ENCODE measurements around the gene SCYGR3. TPM values are rescaled to one million over a fixed set of nuclear protein-coding genes. Genes with fewer than 3 reads are reported as not detected.

The SCYGR3 gene, protein sequence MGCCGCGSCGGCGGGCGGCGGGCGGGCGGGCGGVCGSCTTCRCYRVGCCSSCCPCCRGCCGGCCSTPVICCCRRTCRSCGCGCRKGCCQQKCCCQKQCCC
- not detected for polyA plus RNA-seq
- long read RNA-seq, donor 1 = 0 reads
- long read RNA-seq, donor 2 = 0 reads
- long read RNA-seq, donor 3 = 0 reads
- long read RNA-seq, donor 4 = 0 reads
- long read RNA-seq, donor 5 = 0 reads
- long read RNA-seq, donor 6 = 0 reads
- long read RNA-seq, donor 7 = 0 reads
- long read RNA-seq, donor 8 = 0 reads
- long read RNA-seq, donor 9 = 0 reads
- long read RNA-seq, donor 10 = 0 reads

DNA sequence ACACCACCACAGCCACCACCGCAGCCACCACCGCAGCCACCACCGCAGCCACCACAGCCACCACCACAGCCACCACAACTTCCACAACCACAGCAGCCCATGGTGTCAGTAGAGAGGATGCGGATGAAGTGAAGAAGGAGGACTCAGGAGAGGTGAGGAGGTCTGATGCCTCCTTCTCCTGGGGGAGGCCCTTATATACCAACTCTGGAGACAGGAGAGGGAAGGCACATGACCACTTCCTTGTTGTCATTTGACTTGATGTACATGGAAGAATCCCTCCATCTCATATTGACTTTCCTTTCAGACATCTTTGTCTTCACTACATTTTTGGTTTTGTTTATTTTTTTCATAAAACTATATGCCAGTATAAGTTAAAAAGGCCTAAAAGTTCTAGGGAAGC, at the start of gene SCYGR3:
TSS of gene SCYGR3 (minus strand) at position 101 of the 400 bp plus-strand sequence. CDS start at position 101, 0 bp downstream.
- H3K9me3 ChIP-seq (ENCODE audit: control insufficient read depth in 2 of 2, insufficient read depth in 1 of 2, low read depth in 1 of 2, low read length in 1 of 2) = no peaks in the 10 kb centered on the region
- no peak for DNase-seq
- 95 to 100% (median 97%) methylated on average over 1 to 4 of the region's 4 CpGs for WGBS, 3 donors
- no peak within 1 kb of the TSS for H3K4me3 ChIP-seq (ENCODE audit: low read depth in 1 of 3, low read length in 3 of 3)
- H3K27me3 ChIP-seq (ENCODE audit: control insufficient read depth in 3 of 3, insufficient read depth in 3 of 3, low read length in 3 of 3) = peaks cover 0 to 3% (median 0%) of the 10 kb centered on the region in 3 donors
- no peak within 1 kb of the TSS for H3K27ac ChIP-seq (ENCODE audit: low read depth in 1 of 3, low read length in 2 of 3)
- no peak for FAIRE-seq
- no peaks in the 10 kb centered on the region for H3K4me1 ChIP-seq (ENCODE audit: control insufficient read depth in 3 of 3, insufficient read depth in 2 of 3, low read depth in 1 of 3, low read length in 2 of 3)
- H3K36me3 ChIP-seq (ENCODE audit: control insufficient read depth in 3 of 3, insufficient read depth in 2 of 3, low read depth in 1 of 3, low read length in 3 of 3) = no peaks in the 10 kb centered on the region

DNA sequence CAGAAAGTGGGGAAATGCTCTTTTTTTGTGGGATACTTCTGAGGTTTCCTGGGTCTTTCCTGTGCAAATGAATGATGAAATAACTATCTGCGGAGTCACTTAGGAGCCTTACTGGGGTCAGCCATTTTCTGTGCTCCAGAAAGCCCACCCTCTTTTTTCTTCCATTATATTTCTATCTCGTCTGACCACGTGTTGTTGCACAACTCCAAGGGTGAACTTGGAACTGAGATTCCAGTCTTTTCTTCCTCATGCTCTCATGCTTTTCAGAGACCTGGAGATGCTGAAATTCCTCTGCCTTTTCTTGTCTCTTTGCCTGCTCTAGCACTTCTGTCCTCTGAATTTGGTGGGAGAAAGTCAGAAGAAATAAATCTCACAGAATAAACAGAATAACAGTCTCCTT, 47.2 kb upstream of the SCYGR3 start:
- H3K4me1 ChIP-seq (ENCODE audit: control insufficient read depth in 3 of 3, insufficient read depth in 2 of 3, low read depth in 1 of 3, low read length in 2 of 3) = peaks cover 0 to 26% (median 0%) of the 10 kb centered on the region in 3 donors
- H3K9me3 ChIP-seq (ENCODE audit: control insufficient read depth in 2 of 2, insufficient read depth in 1 of 2, low read depth in 1 of 2, low read length in 1 of 2) = no peaks in the 10 kb centered on the region
- H3K27ac ChIP-seq (ENCODE audit: low read depth in 1 of 3, low read length in 2 of 3) = peak overlapping the region in 1 of 3 donors; percentile 66
- no peaks in the 10 kb centered on the region for H3K27me3 ChIP-seq (ENCODE audit: control insufficient read depth in 3 of 3, insufficient read depth in 3 of 3, low read length in 3 of 3)
- H3K4me3 ChIP-seq (ENCODE audit: low read depth in 1 of 3, low read length in 3 of 3) = no peak overlapping the region
- 38 to 50% (median 48%) methylated on average over 3 of the region's 3 CpGs for WGBS, 3 donors
- FAIRE-seq = no peak
- H3K36me3 ChIP-seq (ENCODE audit: control insufficient read depth in 3 of 3, insufficient read depth in 2 of 3, low read depth in 1 of 3, low read length in 3 of 3) = no peaks in the 10 kb centered on the region
- DNase-seq = peak in 1 of 2 donors; percentile 67

DNA sequence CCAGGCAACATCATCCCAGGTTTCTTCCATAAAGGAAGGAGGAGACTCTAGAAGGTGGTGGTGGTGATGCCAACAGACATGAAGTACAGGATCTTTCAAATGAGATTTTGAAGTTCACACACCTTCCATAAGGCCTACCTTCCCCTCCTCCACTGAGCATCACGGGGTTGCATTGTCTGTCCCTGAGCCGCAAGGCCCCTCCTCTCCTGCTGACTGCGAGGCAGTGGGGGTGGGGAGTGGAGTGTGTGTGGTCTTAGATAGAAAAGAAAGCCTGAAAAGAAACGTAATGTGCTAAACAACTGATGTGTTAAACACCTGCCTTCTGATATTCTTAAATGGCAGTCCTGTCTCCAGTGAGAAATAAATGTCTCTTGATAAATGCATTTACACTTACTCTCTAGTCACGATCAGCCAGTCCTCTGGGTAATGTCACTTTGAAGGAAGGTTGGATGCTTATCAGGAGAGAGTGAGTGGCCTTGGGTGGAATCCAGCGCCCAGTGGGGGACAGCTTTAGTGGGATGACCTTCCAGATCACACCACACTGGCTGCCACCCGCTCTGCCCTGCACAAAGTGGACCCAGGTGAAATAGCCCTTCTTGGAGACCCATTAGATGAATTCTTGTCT, 46.5 kb upstream of the SCYGR3 start:
- no peaks in the 10 kb centered on the region for H3K9me3 ChIP-seq (ENCODE audit: control insufficient read depth in 2 of 2, insufficient read depth in 1 of 2, low read depth in 1 of 2, low read length in 1 of 2)
- DNase-seq = peak in 1 of 2 donors; percentile 20
- 65 to 75% (median 68%) methylated on average over 7 of the region's 7 CpGs for WGBS, 3 donors
- no peak overlapping the region for H3K4me3 ChIP-seq (ENCODE audit: low read depth in 1 of 3, low read length in 3 of 3)
- H3K36me3 ChIP-seq (ENCODE audit: control insufficient read depth in 3 of 3, insufficient read depth in 2 of 3, low read depth in 1 of 3, low read length in 3 of 3) = no peaks in the 10 kb centered on the region
- peaks cover 0 to 26% (median 0%) of the 10 kb centered on the region in 3 donors for H3K4me1 ChIP-seq (ENCODE audit: control insufficient read depth in 3 of 3, insufficient read depth in 2 of 3, low read depth in 1 of 3, low read length in 2 of 3)
- no peak for FAIRE-seq
- H3K27me3 ChIP-seq (ENCODE audit: control insufficient read depth in 3 of 3, insufficient read depth in 3 of 3, low read length in 3 of 3) = no peaks in the 10 kb centered on the region
- peak overlapping the region in 1 of 3 donors; percentile 66 for H3K27ac ChIP-seq (ENCODE audit: low read depth in 1 of 3, low read length in 2 of 3)

DNA sequence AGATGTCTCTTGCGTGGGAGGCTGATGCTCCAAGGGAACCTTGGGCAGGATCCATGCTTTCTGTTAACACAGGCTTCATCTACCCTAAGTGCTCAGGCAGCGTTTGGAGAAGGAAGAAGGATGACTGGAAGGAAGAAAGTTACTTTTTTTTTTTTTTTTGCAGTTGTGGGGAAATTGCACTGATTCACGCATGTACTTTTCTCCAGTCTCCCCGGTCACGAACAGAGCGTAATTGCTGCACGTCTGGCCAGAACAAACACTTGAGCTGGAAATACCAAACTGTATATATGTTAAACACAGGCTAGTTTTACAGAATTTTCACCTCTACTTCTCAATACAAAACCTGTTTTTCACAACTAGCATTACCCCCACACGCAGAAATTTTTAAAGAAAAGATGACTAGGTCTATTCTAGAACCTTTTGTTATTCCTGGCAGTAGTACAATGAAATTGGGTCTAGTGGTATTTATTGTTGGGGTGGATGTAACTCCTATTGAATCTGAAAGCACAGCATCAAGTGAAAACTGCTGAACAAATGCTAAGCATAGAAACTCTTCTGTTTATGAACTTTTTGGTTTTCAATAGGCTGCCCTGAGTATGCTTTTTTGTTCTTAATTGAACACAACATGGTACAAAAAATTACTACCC, 42.7 kb upstream of the SCYGR3 start:
- peaks cover 0 to 18% (median 0%) of the 10 kb centered on the region in 3 donors for H3K4me1 ChIP-seq (ENCODE audit: control insufficient read depth in 3 of 3, insufficient read depth in 2 of 3, low read depth in 1 of 3, low read length in 2 of 3)
- DNase-seq (no peak), FAIRE-seq (no peak)
- 75 to 88% (median 87%) methylated on average over 8 of the region's 8 CpGs for WGBS, 3 donors
- H3K36me3 ChIP-seq (ENCODE audit: control insufficient read depth in 3 of 3, insufficient read depth in 2 of 3, low read depth in 1 of 3, low read length in 3 of 3) = no peaks in the 10 kb centered on the region
- no peak overlapping the region for H3K27ac ChIP-seq (ENCODE audit: low read depth in 1 of 3, low read length in 2 of 3)
- no peaks in the 10 kb centered on the region for H3K27me3 ChIP-seq (ENCODE audit: control insufficient read depth in 3 of 3, insufficient read depth in 3 of 3, low read length in 3 of 3)
- H3K9me3 ChIP-seq (ENCODE audit: control insufficient read depth in 2 of 2, insufficient read depth in 1 of 2, low read depth in 1 of 2, low read length in 1 of 2) = no peaks in the 10 kb centered on the region
- H3K4me3 ChIP-seq (ENCODE audit: low read depth in 1 of 3, low read length in 3 of 3) = no peak overlapping the region

DNA sequence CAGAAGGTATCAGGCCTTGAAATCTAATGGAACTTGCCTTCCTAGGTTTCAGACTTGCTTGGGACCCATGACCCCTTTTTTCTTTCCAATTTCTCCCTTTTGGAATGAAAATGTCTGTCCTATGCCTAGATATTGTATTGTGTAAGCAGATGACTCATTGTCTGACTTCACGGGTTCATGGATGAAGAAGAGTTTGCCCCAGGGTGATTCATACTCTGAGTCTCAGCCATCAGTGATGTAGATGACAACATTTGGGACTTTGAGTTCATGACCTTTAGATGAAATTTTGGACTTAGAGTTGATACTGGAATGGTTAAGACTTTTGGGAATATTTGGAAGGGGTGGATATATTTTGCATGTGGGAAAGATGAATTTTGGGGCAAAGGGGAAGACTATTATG, 40.8 kb upstream of the SCYGR3 start:
- DNase-seq (peak; percentile 46 to 58), FAIRE-seq (no peak)
- 11 to 21% (median 18%) methylated on average over 1 of the region's 1 CpG for WGBS, 3 donors

DNA sequence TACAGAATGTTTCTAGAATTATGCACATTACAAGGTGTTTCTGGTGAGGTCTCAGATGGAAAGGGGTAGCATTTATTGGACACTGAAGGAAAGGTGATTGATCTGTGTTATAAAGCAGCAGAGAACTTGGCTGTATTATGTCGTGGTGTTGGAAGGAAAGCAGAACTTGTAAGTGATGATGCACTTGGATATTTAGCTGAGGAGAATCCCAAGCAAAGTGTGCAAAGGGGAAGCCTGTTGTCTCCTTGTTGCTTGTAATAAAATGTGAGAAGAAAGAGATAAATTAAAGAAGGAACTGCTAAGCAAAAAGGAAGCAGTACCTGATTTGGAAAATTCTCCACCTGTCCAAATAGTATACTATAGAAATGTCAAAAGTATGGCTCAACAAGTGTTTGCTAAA, 39.8 kb upstream of the SCYGR3 start:
- FAIRE-seq (no peak), DNase-seq (no peak)
- Histone ChIP-seq H3K27me3 (ENCODE audit: control insufficient read depth in 3 of 3, insufficient read depth in 3 of 3, low read length in 3 of 3) (no peaks in the 10 kb centered on the region), H3K27ac (ENCODE audit: low read depth in 1 of 3, low read length in 2 of 3) (no peak overlapping the region), H3K36me3 (ENCODE audit: control insufficient read depth in 3 of 3, insufficient read depth in 2 of 3, low read depth in 1 of 3, low read length in 3 of 3) (no peaks in the 10 kb centered on the region), H3K4me3 (ENCODE audit: low read depth in 1 of 3, low read length in 3 of 3) (no peak overlapping the region), H3K9me3 (ENCODE audit: control insufficient read depth in 2 of 2, insufficient read depth in 1 of 2, low read depth in 1 of 2, low read length in 1 of 2) (no peaks in the 10 kb centered on the region), H3K4me1 (ENCODE audit: control insufficient read depth in 3 of 3, insufficient read depth in 2 of 3, low read depth in 1 of 3, low read length in 2 of 3) (peaks cover 0 to 2% (median 0%) of the 10 kb centered on the region in 3 donors)
- 70 to 90% (median 73%) methylated on average over 1 of the region's 1 CpG for WGBS, 3 donors

More for the DNA sequence above, 40.8 kb upstream of the SCYGR3 start:
- Histone ChIP-seq H3K27ac (ENCODE audit: low read depth in 1 of 3, low read length in 2 of 3) (no peak overlapping the region), H3K9me3 (ENCODE audit: control insufficient read depth in 2 of 2, insufficient read depth in 1 of 2, low read depth in 1 of 2, low read length in 1 of 2) (no peaks in the 10 kb centered on the region), H3K4me1 (ENCODE audit: control insufficient read depth in 3 of 3, insufficient read depth in 2 of 3, low read depth in 1 of 3, low read length in 2 of 3) (peaks cover 0 to 2% (median 0%) of the 10 kb centered on the region in 3 donors), H3K36me3 (ENCODE audit: control insufficient read depth in 3 of 3, insufficient read depth in 2 of 3, low read depth in 1 of 3, low read length in 3 of 3) (no peaks in the 10 kb centered on the region), H3K4me3 (ENCODE audit: low read depth in 1 of 3, low read length in 3 of 3) (no peak overlapping the region), H3K27me3 (ENCODE audit: control insufficient read depth in 3 of 3, insufficient read depth in 3 of 3, low read length in 3 of 3) (no peaks in the 10 kb centered on the region)

DNA sequence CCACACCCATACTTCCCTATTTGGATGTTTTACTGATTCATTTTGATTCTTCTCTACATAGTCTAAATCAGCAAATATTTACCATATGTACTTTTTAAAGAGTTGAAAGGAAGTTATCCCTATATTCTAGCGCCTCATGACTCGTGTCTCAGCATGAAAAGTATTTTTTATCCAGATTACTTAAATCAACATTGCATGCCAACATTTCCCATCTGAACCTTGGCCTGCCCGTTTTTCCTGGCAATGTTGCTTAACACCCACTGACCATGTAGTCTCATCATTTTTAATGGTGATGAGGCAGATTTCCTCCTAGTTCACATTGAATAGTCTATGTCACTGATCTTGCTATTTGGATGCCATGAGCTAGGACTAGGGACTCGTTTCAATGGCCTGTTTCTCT, 38.8 kb upstream of the SCYGR3 start:
- no peaks in the 10 kb centered on the region for H3K9me3 ChIP-seq (ENCODE audit: control insufficient read depth in 2 of 2, insufficient read depth in 1 of 2, low read depth in 1 of 2, low read length in 1 of 2)
- WGBS, 3 donors = 19 to 38% (median 32%) methylated on average over 4 of the region's 4 CpGs
- DNase-seq (peak in 1 of 2 donors; percentile 25), FAIRE-seq (no peak)
- H3K36me3 ChIP-seq (ENCODE audit: control insufficient read depth in 3 of 3, insufficient read depth in 2 of 3, low read depth in 1 of 3, low read length in 3 of 3) = no peaks in the 10 kb centered on the region
- no peak overlapping the region for H3K27ac ChIP-seq (ENCODE audit: low read depth in 1 of 3, low read length in 2 of 3)
- no peak overlapping the region for H3K4me3 ChIP-seq (ENCODE audit: low read depth in 1 of 3, low read length in 3 of 3)
- H3K4me1 ChIP-seq (ENCODE audit: control insufficient read depth in 3 of 3, insufficient read depth in 2 of 3, low read depth in 1 of 3, low read length in 2 of 3) = peaks cover 0 to 2% (median 0%) of the 10 kb centered on the region in 3 donors
- H3K27me3 ChIP-seq (ENCODE audit: control insufficient read depth in 3 of 3, insufficient read depth in 3 of 3, low read length in 3 of 3) = no peaks in the 10 kb centered on the region

DNA sequence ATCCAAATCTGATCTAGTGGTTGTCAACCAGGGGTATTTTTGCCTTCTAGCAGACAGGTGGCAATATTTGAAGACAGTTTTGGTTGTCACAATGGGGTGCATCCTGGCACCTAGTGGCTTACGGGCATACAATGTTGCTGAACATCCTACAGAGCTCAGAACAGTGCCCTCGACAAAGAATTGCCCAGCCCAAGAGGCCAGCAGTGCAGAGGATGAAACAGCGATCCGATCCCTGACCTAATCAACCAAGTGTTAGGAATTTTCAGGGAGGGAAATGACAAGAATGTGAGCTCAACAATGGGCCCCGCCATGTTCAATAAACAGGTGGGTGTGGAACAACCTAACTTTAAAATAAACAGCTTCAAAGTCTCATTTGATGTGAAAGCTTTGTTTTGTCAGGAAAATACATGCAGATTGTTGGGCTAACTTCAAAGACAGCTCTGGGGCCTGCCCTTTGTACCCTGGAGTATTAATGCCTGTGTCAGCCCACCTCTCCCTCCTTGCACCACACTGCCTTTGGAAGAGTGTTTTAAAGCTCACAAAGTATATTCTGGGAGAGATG, 29.4 kb upstream of the SCYGR3 start:
- no peaks in the 10 kb centered on the region for H3K9me3 ChIP-seq (ENCODE audit: control insufficient read depth in 2 of 2, insufficient read depth in 1 of 2, low read depth in 1 of 2, low read length in 1 of 2)
- DNase-seq = peak in 1 of 2 donors; percentile 46
- FAIRE-seq = no peak
- H3K27ac ChIP-seq (ENCODE audit: low read depth in 1 of 3, low read length in 2 of 3) = no peak overlapping the region
- no peaks in the 10 kb centered on the region for H3K27me3 ChIP-seq (ENCODE audit: control insufficient read depth in 3 of 3, insufficient read depth in 3 of 3, low read length in 3 of 3)
- H3K36me3 ChIP-seq (ENCODE audit: control insufficient read depth in 3 of 3, insufficient read depth in 2 of 3, low read depth in 1 of 3, low read length in 3 of 3) = no peaks in the 10 kb centered on the region
- H3K4me1 ChIP-seq (ENCODE audit: control insufficient read depth in 3 of 3, insufficient read depth in 2 of 3, low read depth in 1 of 3, low read length in 2 of 3) = peaks cover 0 to 3% (median 0%) of the 10 kb centered on the region in 3 donors
- H3K4me3 ChIP-seq (ENCODE audit: low read depth in 1 of 3, low read length in 3 of 3) = no peak overlapping the region
- WGBS, 3 donors = 59 to 82% (median 67%) methylated on average over 5 of the region's 5 CpGs

All from small intestine (tissue), 16 donors.